ENCODE data around the gene SLC8A2. TPM values are rescaled to one million over a fixed set of nuclear protein-coding genes. Genes with fewer than 3 reads are reported as not detected.

Gene SLC8A2
- total RNA-seq, 1 experiment from 2014 or later, result 11.3 TPM

DNA sequence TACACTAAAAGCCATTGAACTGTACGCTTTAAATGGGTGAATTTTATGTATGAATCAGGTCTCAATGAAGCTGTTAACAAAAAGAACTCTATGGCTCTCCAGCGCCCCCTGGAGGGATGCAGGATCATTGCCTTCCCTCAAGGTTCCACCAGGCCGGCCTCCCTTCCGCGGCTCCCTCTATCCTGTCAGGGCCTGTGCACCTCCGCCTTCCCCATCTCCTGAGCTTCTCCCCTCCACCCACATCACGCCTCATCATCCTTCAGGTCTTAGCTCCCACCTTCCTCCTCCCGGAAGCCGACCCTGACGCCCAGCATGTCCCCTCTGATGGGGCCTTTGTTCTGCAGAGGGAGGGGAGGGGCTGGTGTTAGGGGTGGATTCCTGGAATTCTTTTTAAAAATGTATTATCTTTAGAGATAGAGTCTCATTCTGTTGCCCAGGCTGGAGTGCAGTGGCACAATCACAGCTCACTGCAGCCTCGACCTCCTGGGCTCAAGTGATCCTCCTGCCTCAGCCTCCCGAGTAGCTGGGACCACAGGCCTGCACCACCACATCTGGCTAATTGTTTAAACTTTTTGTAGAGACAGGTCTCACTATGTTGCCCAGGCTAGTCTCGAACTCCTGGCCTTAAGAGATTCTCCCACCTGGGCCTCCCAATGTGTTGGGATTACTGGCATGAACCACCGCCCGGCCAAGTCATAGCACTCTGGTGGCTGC is 80.0 kb downstream of the SLC8A2 start:
- Histone ChIP-seq H3K79me2 (ENCODE audit: insufficient read depth, low read length) (no peaks in the 10 kb centered on the region), H3K23me2 (ENCODE audit: insufficient read length, low read depth, low read length, poor library complexity, severe bottlenecking) (no peaks in the 10 kb centered on the region), H2AFZ (ENCODE audit: low read length) (no peak overlapping the region), H3K14ac (ENCODE audit: insufficient read depth, low read length) (no peak overlapping the region), H3K23ac (ENCODE audit: insufficient read length, low read depth, low read length) (no peak overlapping the region), H3K4me2 (ENCODE audit: insufficient read depth, insufficient read length, low read length) (no peak overlapping the region), H2BK5ac (ENCODE audit: insufficient read length, low read length) (no peak overlapping the region), H3K56ac (ENCODE audit: insufficient read length, low read depth, low read length) (no peak overlapping the region), H4K20me1 (ENCODE audit: control insufficient read depth, insufficient read depth, insufficient read length) (no peaks in the 10 kb centered on the region), H2BK15ac (ENCODE audit: low read depth, low read length) (no peak overlapping the region), H3K79me1 (ENCODE audit: insufficient read depth, low read depth, low read length, poor library complexity, severe bottlenecking) (no peaks in the 10 kb centered on the region), H2BK120ac (ENCODE audit: low read depth, low read length, poor library complexity, severe bottlenecking) (no peak overlapping the region), H4K5ac (ENCODE audit: insufficient read length, low read depth, low read length) (no peak overlapping the region), H4K91ac (ENCODE audit: insufficient read length, low read depth, low read length) (no peak overlapping the region), H3K27me3 (ENCODE audit: insufficient read depth, low read length) (no peaks in the 10 kb centered on the region), H3K4me1 (ENCODE audit: insufficient read depth, low read length) (no peaks in the 10 kb centered on the region), H3K9ac (ENCODE audit: extremely low read depth, insufficient read length, low read length) (no peak overlapping the region), H3T11ph (ENCODE audit: low read length) (no peak overlapping the region), H3K18ac (ENCODE audit: insufficient read length, low read depth, low read length) (peak overlapping the region; percentile 9), H2BK12ac (ENCODE audit: insufficient read length, low read depth, low read length) (no peak overlapping the region), H3K9me3 (ENCODE audit: control insufficient read depth, low read depth, low read length) (no peaks in the 10 kb centered on the region), H3K27ac (ENCODE audit: insufficient read length, low read depth, low read length) (no peak overlapping the region), H4K8ac (replicated peaks; ENCODE audit: insufficient read length, low read depth, low read length) (no peak overlapping the region), H2BK20ac (ENCODE audit: low read depth, low read length, poor library complexity, severe bottlenecking) (no peak overlapping the region), H2AK5ac (ENCODE audit: insufficient read length, low read length) (no peak overlapping the region), H3K4ac (ENCODE audit: low read depth, low read length) (peak overlapping the region; percentile 73; the same call in 1 of the 2 replicates)
- H3K27me3 Mint-ChIP-seq (ENCODE audit: low read depth), result peaks cover 1% of the 10 kb centered on the region; the same call in 1 of the 2 replicates
- TF ChIP-seq, protein P1, sequence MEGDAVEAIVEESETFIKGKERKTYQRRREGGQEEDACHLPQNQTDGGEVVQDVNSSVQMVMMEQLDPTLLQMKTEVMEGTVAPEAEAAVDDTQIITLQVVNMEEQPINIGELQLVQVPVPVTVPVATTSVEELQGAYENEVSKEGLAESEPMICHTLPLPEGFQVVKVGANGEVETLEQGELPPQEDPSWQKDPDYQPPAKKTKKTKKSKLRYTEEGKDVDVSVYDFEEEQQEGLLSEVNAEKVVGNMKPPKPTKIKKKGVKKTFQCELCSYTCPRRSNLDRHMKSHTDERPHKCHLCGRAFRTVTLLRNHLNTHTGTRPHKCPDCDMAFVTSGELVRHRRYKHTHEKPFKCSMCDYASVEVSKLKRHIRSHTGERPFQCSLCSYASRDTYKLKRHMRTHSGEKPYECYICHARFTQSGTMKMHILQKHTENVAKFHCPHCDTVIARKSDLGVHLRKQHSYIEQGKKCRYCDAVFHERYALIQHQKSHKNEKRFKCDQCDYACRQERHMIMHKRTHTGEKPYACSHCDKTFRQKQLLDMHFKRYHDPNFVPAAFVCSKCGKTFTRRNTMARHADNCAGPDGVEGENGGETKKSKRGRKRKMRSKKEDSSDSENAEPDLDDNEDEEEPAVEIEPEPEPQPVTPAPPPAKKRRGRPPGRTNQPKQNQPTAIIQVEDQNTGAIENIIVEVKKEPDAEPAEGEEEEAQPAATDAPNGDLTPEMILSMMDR (conservative IDR thresholded peaks at IDR 0.05), result peak; percentile 98
- peaks cover 25 to 32% of the 10 kb centered on the region in 2 experiments for H3K4me1 Mint-ChIP-seq
- peak; percentile 95 for DNase-seq
- no CpG with 5 or more reads among the region's 15 CpGs for WGBS (ENCODE audit: extremely low coverage, insufficient read length, low lambda C conversion rate)
- H3K27ac Mint-ChIP-seq, result peak overlapping the region; percentile 19 to 92 (median 79); a peak in 6 of 7 replicates
- H3K4me3 Mint-ChIP-seq, result peak overlapping the region in 1 of 2 experiments; percentile 21; a peak in 1 of 5 replicates
- H3K9me3 Mint-ChIP-seq, result peaks cover 20 to 25% of the 10 kb centered on the region in 2 experiments
- H3K36me3 Mint-ChIP-seq (ENCODE audit: insufficient read depth in 1 of 3, low read depth in 3 of 3), result peaks cover 0 to 20% (median 14%) of the 10 kb centered on the region in 3 experiments; a peak in 6 of 7 replicates

Data from H9 (cell line).